K562 (cell line): ENCODE results near the gene CACNA1A.

Experiments used
- ATF1 ChIP-seq, 2 experiments: fragments of 450-650 bp in 1 of 2; IDR thresholded peaks; 2 replicates each; pipeline ENCODE4 v1.6.1; 2016; ENCODE audit warnings: missing compliant biosample characterization in 1 of 2, missing genetic modification characterization in 1 of 2
- CHD2 ChIP-seq: IDR thresholded peaks from 2 replicates; pipeline ENCODE4 v1.6.1; 2011; ENCODE audit warnings: low read depth, low read length
- CTCF ChIP-seq, 3 experiments: IDR thresholded peaks in 2 of 3; conservative IDR thresholded peaks in 1 of 3; 2 replicates each; pipeline ENCODE4 v1.5.1; 2011 to 2012; ENCODE audit warnings: low read length in 3 of 3, mild to moderate bottlenecking in 3 of 3, control low read depth in 2 of 3, improper control_type of control experiment in 1 of 3, inconsistent platforms in 1 of 3, low read depth in 1 of 3, mixed read lengths in 1 of 3, moderate library complexity in 1 of 3; ENCODE audit not compliant: insufficient read depth in 2 of 3
- POLR2A ChIP-seq: fragments of 450-650 bp; conservative IDR thresholded peaks from 2 replicates; pipeline ENCODE4 v1.6.1; 2016
- RCOR1 ChIP-seq, 2 experiments: IDR thresholded peaks; 2 replicates each; pipeline ENCODE4 v1.6.1; 2012; ENCODE audit warnings: low read depth in 2 of 2, low read length in 2 of 2, borderline replicate concordance in 1 of 2, improper control_type of control experiment in 1 of 2
- ZBTB33 ChIP-seq: sonication (generic); formaldehyde crosslinking; IDR thresholded peaks from 2 replicates; pipeline ENCODE4 v1.8.1; 2023; ENCODE audit warnings: mild to moderate bottlenecking, missing genetic modification reagents

GRCh38 chr19:13256918-13257317 lies 249.4 kb downstream of the CACNA1A start:
- no peak for TF ChIP-seq CTCF (IDR thresholded peaks at IDR 0.05 in 2 of 3, conservative IDR thresholded peaks at IDR 0.05 in 1 of 3; ENCODE audit: insufficient read depth in 2 of 3, low read depth in 1 of 3, low read length in 3 of 3)
- TF ChIP-seq ZBTB33, result no peak
- no peak for TF ChIP-seq ATF1 (CRISPR knock-in tag; IDR thresholded peaks at IDR 0.05)
- no peak for TF ChIP-seq ATF1 (tag; IDR thresholded peaks at IDR 0.05)
- no peak for TF ChIP-seq CHD2
- TF ChIP-seq POLR2A, result no peak
- TF ChIP-seq RCOR1 (IDR thresholded peaks at IDR 0.05; ENCODE audit: borderline replicate concordance in 1 of 2, low read depth in 2 of 2, low read length in 2 of 2), result no peak
